ENCODE results near the gene AGBL4. TPM values are rescaled to one million over a fixed set of nuclear protein-coding genes. Genes with fewer than 3 reads are reported as not detected.

The AGBL4 gene
- total RNA-seq, 1 donor from 2014 or later: not detected

GRCh38 chr1:49630156-49630555, 393.6 kb downstream of the AGBL4 start:
- Mint-ChIP-seq H3K4me3 (ENCODE audit: low read depth) (no peak overlapping the region), H3K27me3 (ENCODE audit: low read depth) (no peaks in the 10 kb centered on the region), H3K36me3 (ENCODE audit: low read depth) (no peaks in the 10 kb centered on the region), H3K27ac (no peak overlapping the region), H3K4me1 (ENCODE audit: low read depth) (no peaks in the 10 kb centered on the region), H3K9me3 (peaks cover 8% of the 10 kb centered on the region)
- no peak for DNase-seq (ENCODE audit: low spot score)
- intact Hi-C loops (cut with micrococcal nuclease): no loop called here

GRCh38 chr1:49627781-49628180, 396.0 kb downstream of the AGBL4 start:
- DNase-seq (ENCODE audit: low spot score): no peak
- H3K4me3 Mint-ChIP-seq (ENCODE audit: low read depth): no peak overlapping the region
- no peaks in the 10 kb centered on the region for H3K4me1 Mint-ChIP-seq (ENCODE audit: low read depth)
- H3K27ac Mint-ChIP-seq: no peak overlapping the region
- no peaks in the 10 kb centered on the region for H3K27me3 Mint-ChIP-seq (ENCODE audit: low read depth)
- no peaks in the 10 kb centered on the region for H3K36me3 Mint-ChIP-seq (ENCODE audit: low read depth)
- peaks cover 12% of the 10 kb centered on the region for H3K9me3 Mint-ChIP-seq
- intact Hi-C loops (cut with micrococcal nuclease): no loop called here

- no peaks in the 10 kb centered on the region for H3K4me1 Mint-ChIP-seq (ENCODE audit: low read depth)
- no peak overlapping the region for H3K4me3 Mint-ChIP-seq (ENCODE audit: low read depth)
- intact Hi-C loops (cut with micrococcal nuclease): no loop called here
- no peak for DNase-seq (ENCODE audit: low spot score)
- H3K27ac Mint-ChIP-seq: no peak overlapping the region
- H3K9me3 Mint-ChIP-seq: peaks cover 10% of the 10 kb centered on the region
- no peaks in the 10 kb centered on the region for H3K36me3 Mint-ChIP-seq (ENCODE audit: low read depth)
- no peaks in the 10 kb centered on the region for H3K27me3 Mint-ChIP-seq (ENCODE audit: low read depth)
Measured at GRCh38 chr1:49626472-49626871, 397.3 kb downstream of the AGBL4 start.

- H3K4me1 Mint-ChIP-seq (ENCODE audit: low read depth): no peaks in the 10 kb centered on the region
- intact Hi-C loops (cut with micrococcal nuclease): no loop called here
Measured at GRCh38 chr1:49622877-49623276, 400.9 kb downstream of the AGBL4 start.

GRCh38 chr1:49606082-49606481, 417.7 kb downstream of the AGBL4 start:
- Mint-ChIP-seq H3K9me3 (peaks cover 3% of the 10 kb centered on the region), H3K4me3 (ENCODE audit: low read depth) (no peak overlapping the region), H3K27me3 (ENCODE audit: low read depth) (no peaks in the 10 kb centered on the region), H3K4me1 (ENCODE audit: low read depth) (no peaks in the 10 kb centered on the region), H3K36me3 (ENCODE audit: low read depth) (no peaks in the 10 kb centered on the region), H3K27ac (no peak overlapping the region)
- intact Hi-C loops (cut with micrococcal nuclease): no loop called here
- no peak for DNase-seq (ENCODE audit: low spot score)

More at GRCh38 chr1:49622877-49623276, 400.9 kb downstream of the AGBL4 start:
- Mint-ChIP-seq H3K27me3 (ENCODE audit: low read depth) (no peaks in the 10 kb centered on the region), H3K4me3 (ENCODE audit: low read depth) (no peak overlapping the region), H3K27ac (no peak overlapping the region), H3K36me3 (ENCODE audit: low read depth) (no peaks in the 10 kb centered on the region), H3K9me3 (peaks cover 15% of the 10 kb centered on the region)
- DNase-seq (ENCODE audit: low spot score): no peak

GRCh38 chr1:49597436-49597835, 426.3 kb downstream of the AGBL4 start:
- H3K4me1 Mint-ChIP-seq (ENCODE audit: low read depth): no peaks in the 10 kb centered on the region
- no peaks in the 10 kb centered on the region for H3K36me3 Mint-ChIP-seq (ENCODE audit: low read depth)
- peaks cover 24% of the 10 kb centered on the region for H3K9me3 Mint-ChIP-seq
- no peak overlapping the region for H3K27ac Mint-ChIP-seq
- no peak for DNase-seq (ENCODE audit: low spot score)
- no peak overlapping the region for H3K4me3 Mint-ChIP-seq (ENCODE audit: low read depth)
- H3K27me3 Mint-ChIP-seq (ENCODE audit: low read depth): no peaks in the 10 kb centered on the region
- intact Hi-C loops (cut with micrococcal nuclease): no loop called here

GRCh38 chr1:49576327-49576901, 447.3 kb downstream of the AGBL4 start:
- H3K9me3 Mint-ChIP-seq: peaks cover 40% of the 10 kb centered on the region
- no peaks in the 10 kb centered on the region for H3K4me1 Mint-ChIP-seq (ENCODE audit: low read depth)
- H3K36me3 Mint-ChIP-seq (ENCODE audit: low read depth): no peaks in the 10 kb centered on the region
- intact Hi-C loops (cut with micrococcal nuclease): no loop called here
- H3K27ac Mint-ChIP-seq: no peak overlapping the region
- no peak overlapping the region for H3K4me3 Mint-ChIP-seq (ENCODE audit: low read depth)
- no peaks in the 10 kb centered on the region for H3K27me3 Mint-ChIP-seq (ENCODE audit: low read depth)
- no peak for DNase-seq (ENCODE audit: low spot score)

GRCh38 chr1:49556676-49557234, 467.0 kb downstream of the AGBL4 start:
- Mint-ChIP-seq H3K4me3 (ENCODE audit: low read depth) (no peak overlapping the region), H3K4me1 (ENCODE audit: low read depth) (no peaks in the 10 kb centered on the region), H3K27ac (no peak overlapping the region), H3K36me3 (ENCODE audit: low read depth) (no peaks in the 10 kb centered on the region), H3K27me3 (ENCODE audit: low read depth) (no peaks in the 10 kb centered on the region), H3K9me3 (peaks cover 32% of the 10 kb centered on the region)
- intact Hi-C loops (cut with micrococcal nuclease): no loop called here
- DNase-seq (ENCODE audit: low spot score): no peak

GRCh38 chr1:49552101-49552500, 471.7 kb downstream of the AGBL4 start:
- Mint-ChIP-seq H3K9me3 (peaks cover 45% of the 10 kb centered on the region), H3K4me1 (ENCODE audit: low read depth) (no peaks in the 10 kb centered on the region), H3K36me3 (ENCODE audit: low read depth) (no peaks in the 10 kb centered on the region), H3K27me3 (ENCODE audit: low read depth) (no peaks in the 10 kb centered on the region), H3K27ac (no peak overlapping the region), H3K4me3 (ENCODE audit: low read depth) (no peak overlapping the region)
- DNase-seq (ENCODE audit: low spot score): no peak
- intact Hi-C loops (cut with micrococcal nuclease): no loop called here

GRCh38 chr1:49544615-49545014, 479.1 kb downstream of the AGBL4 start:
- H3K9me3 Mint-ChIP-seq: peaks cover 21% of the 10 kb centered on the region
- H3K27me3 Mint-ChIP-seq (ENCODE audit: low read depth): no peaks in the 10 kb centered on the region
- H3K27ac Mint-ChIP-seq: no peak overlapping the region
- no peaks in the 10 kb centered on the region for H3K4me1 Mint-ChIP-seq (ENCODE audit: low read depth)
- intact Hi-C loops (cut with micrococcal nuclease): no loop called here
- no peaks in the 10 kb centered on the region for H3K36me3 Mint-ChIP-seq (ENCODE audit: low read depth)
- H3K4me3 Mint-ChIP-seq (ENCODE audit: low read depth): no peak overlapping the region
- no peak for DNase-seq (ENCODE audit: low spot score)

- no peaks in the 10 kb centered on the region for H3K4me1 Mint-ChIP-seq (ENCODE audit: low read depth)
- peaks cover 11% of the 10 kb centered on the region for H3K9me3 Mint-ChIP-seq
- H3K4me3 Mint-ChIP-seq (ENCODE audit: low read depth): no peak overlapping the region
- no peaks in the 10 kb centered on the region for H3K27me3 Mint-ChIP-seq (ENCODE audit: low read depth)
- intact Hi-C loops (cut with micrococcal nuclease): no loop called here
- H3K36me3 Mint-ChIP-seq (ENCODE audit: low read depth): no peaks in the 10 kb centered on the region
- DNase-seq (ENCODE audit: low spot score): no peak
- no peak overlapping the region for H3K27ac Mint-ChIP-seq
Measured at GRCh38 chr1:49541096-49541752, 482.5 kb downstream of the AGBL4 start.

- H3K27ac Mint-ChIP-seq: no peak overlapping the region
- H3K36me3 Mint-ChIP-seq (ENCODE audit: low read depth): no peaks in the 10 kb centered on the region
- intact Hi-C loops (cut with micrococcal nuclease): no loop called here
- no peak for DNase-seq (ENCODE audit: low spot score)
- no peaks in the 10 kb centered on the region for H3K9me3 Mint-ChIP-seq
- no peaks in the 10 kb centered on the region for H3K27me3 Mint-ChIP-seq (ENCODE audit: low read depth)
- H3K4me3 Mint-ChIP-seq (ENCODE audit: low read depth): no peak overlapping the region
- no peaks in the 10 kb centered on the region for H3K4me1 Mint-ChIP-seq (ENCODE audit: low read depth)
Measured at GRCh38 chr1:49527606-49528305, 496.0 kb downstream of the AGBL4 start.

GRCh38 chr1:49526672-49527071, 497.1 kb downstream of the AGBL4 start:
- no peak overlapping the region for H3K4me3 Mint-ChIP-seq (ENCODE audit: low read depth)
- H3K9me3 Mint-ChIP-seq: no peaks in the 10 kb centered on the region
- H3K36me3 Mint-ChIP-seq (ENCODE audit: low read depth): no peaks in the 10 kb centered on the region
- no peak overlapping the region for H3K27ac Mint-ChIP-seq
- H3K27me3 Mint-ChIP-seq (ENCODE audit: low read depth): no peaks in the 10 kb centered on the region
- DNase-seq (ENCODE audit: low spot score): no peak
- no peaks in the 10 kb centered on the region for H3K4me1 Mint-ChIP-seq (ENCODE audit: low read depth)
- intact Hi-C loops (cut with micrococcal nuclease): no loop called here
